GM18517 (cell line): ENCODE measurements around the gene PCDHGB1.
"Not testable (repeated sequence)": the region's sequence is repeated elsewhere in the genome, so short reads cannot be mapped to it uniquely, and the experiment has no call there.

Experiments
- ATAC-seq: cut with Tn5 transposase; IDR thresholded peaks from one replicate; pipeline ENCODE4 v1.9.1; 2021; ENCODE audit warnings: mild to moderate bottlenecking, moderate library complexity; ENCODE audit not compliant: unreplicated experiment

Gene PCDHGB1

GRCh38 chr5:141349917-141350619, at the start of gene PCDHGB1:
Gene PCDHGB1 (plus strand): TSS chr5:141350099. CDS start chr5:141350261, 162 bp downstream.
- ATAC-seq: no peak

- ATAC-seq: no peak
Observed at GRCh38 chr5:141303756-141304155, 46.1 kb upstream of the PCDHGB1 start, which contains the start of gene SLC25A2. Gene SLC25A2 (minus strand): TSS chr5:141304049. CDS start chr5:141303865, 184 bp downstream.

GRCh38 chr5:141306630-141307029, 43.3 kb upstream of the PCDHGB1 start:
- no peak for ATAC-seq

GRCh38 chr5:141313711-141314110, 36.2 kb upstream of the PCDHGB1 start:
- ATAC-seq: no peak

- ATAC-seq: not testable (repeated sequence)
Observed at GRCh38 chr5:141316963-141317362, 32.9 kb upstream of the PCDHGB1 start.

GRCh38 chr5:141319202-141319601, 30.7 kb upstream of the PCDHGB1 start:
- ATAC-seq: no peak

- no peak for ATAC-seq
Observed at GRCh38 chr5:141319699-141320098, 30.2 kb upstream of the PCDHGB1 start.

- ATAC-seq: peak; percentile 87
Observed at GRCh38 chr5:141320225-141321169, 29.4 kb upstream of the PCDHGB1 start, which contains the start of gene TAF7. Gene TAF7 (minus strand): TSS chr5:141320784. CDS start chr5:141320044, 740 bp downstream.

- ATAC-seq: no peak
Observed at GRCh38 chr5:141322261-141322660, 27.6 kb upstream of the PCDHGB1 start.

GRCh38 chr5:141326088-141326854, 23.6 kb upstream of the PCDHGB1 start:
- ATAC-seq: peak; percentile 45

GRCh38 chr5:141328231-141328630, 21.7 kb upstream of the PCDHGB1 start:
- no peak for ATAC-seq

GRCh38 chr5:141330299-141331080, 19.4 kb upstream of the PCDHGB1 start, which contains the start of gene PCDHGA1:
Gene PCDHGA1 (plus strand): TSS chr5:141330514.
- ATAC-seq: no peak

- ATAC-seq: not testable (repeated sequence)
Observed at GRCh38 chr5:141332571-141332970, 17.3 kb upstream of the PCDHGB1 start.

GRCh38 chr5:141338538-141339306, 11.2 kb upstream of the PCDHGB1 start, which contains the start of gene PCDHGA2:
Gene PCDHGA2 (plus strand): TSS chr5:141338760.
- no peak for ATAC-seq

GRCh38 chr5:141340781-141341354, 9.0 kb upstream of the PCDHGB1 start:
- ATAC-seq: not testable (repeated sequence)

GRCh38 chr5:141342773-141343172, 7.1 kb upstream of the PCDHGB1 start:
- no peak for ATAC-seq

GRCh38 chr5:141343242-141343952, 6.5 kb upstream of the PCDHGB1 start, which contains the start of gene PCDHGA3:
Gene PCDHGA3 (plus strand): TSS chr5:141343829. CDS start chr5:141344034, 205 bp downstream.
- ATAC-seq: no peak

GRCh38 chr5:141343953-141344463, 5.9 kb upstream of the PCDHGB1 start:
- no peak for ATAC-seq
